GM21786 (cell line): Measurements from ENCODE around the gene LPP.

Experiments used
- ATAC-seq: cut with Tn5 transposase; IDR thresholded peaks from one replicate; pipeline ENCODE4 v1.9.1; 2021; ENCODE audit not compliant: unreplicated experiment

The LPP gene

DNA sequence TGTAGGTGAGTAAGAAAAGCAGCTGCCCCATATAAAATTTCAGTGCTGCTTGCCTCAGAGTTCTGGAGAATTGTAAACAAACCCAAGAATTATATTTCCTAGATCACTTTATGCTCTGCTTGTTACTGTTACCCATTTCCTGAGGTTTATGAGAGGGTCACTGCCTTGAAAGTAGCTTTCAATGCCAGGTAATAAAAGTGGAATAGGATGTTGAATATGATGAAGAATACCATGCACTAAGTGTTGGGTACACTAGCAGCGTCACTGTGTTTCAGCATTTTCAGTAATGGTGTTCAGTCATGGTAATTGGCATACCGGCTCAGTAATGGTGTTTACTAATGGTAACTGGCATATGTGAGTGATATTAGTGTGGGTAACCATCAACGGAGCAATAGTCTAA, 568.0 kb downstream of the LPP start:
- ATAC-seq, result no peak

- ATAC-seq, result no peak
Observed at GRCh38 chr3:188722963-188723362, 569.0 kb downstream of the LPP start.

- no peak for ATAC-seq
Observed at GRCh38 chr3:188727052-188727451, 573.1 kb downstream of the LPP start.

- ATAC-seq, result no peak
Observed at GRCh38 chr3:188728371-188728896, 574.5 kb downstream of the LPP start.

DNA sequence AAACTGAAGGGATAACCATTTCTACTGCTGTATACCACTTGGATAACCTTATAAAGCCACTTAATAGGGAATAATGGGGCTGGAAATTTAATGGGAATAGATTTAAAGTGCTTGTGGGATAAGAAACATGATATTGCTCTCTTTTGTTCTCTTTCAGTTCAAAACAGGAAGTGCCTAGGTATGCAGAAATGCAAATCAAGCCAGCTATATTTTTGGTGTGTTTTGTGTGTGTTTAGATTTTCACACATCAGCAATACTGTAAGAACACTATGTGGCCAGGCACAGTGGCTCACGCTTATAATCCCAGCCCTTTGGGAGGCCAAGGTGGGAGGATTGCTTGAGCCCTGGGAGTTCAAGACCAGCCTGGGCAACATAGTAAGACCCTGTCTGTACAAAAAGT, 575.5 kb downstream of the LPP start:
- no peak for ATAC-seq

- ATAC-seq, result no peak
Observed at GRCh38 chr3:188734395-188734794, 580.4 kb downstream of the LPP start.

DNA sequence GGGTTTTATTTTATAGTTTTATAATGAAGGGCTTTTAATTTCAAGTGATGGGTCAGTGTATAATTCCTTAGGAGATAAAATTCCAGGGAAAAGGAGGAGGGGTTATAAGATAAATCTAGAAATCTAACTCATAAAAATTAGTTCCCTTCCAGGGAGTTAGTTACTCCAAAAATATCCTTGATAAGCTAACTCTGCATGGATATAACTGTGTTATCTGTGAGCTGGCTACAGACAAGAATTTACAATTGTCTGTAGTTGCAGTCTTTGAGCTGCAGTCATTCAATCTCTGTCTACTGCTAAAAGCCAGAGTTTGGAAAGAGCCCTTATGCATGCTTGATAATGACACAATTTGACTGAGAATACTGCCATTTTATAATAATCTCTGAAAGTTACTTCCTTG, 585.6 kb downstream of the LPP start:
- no peak for ATAC-seq

DNA sequence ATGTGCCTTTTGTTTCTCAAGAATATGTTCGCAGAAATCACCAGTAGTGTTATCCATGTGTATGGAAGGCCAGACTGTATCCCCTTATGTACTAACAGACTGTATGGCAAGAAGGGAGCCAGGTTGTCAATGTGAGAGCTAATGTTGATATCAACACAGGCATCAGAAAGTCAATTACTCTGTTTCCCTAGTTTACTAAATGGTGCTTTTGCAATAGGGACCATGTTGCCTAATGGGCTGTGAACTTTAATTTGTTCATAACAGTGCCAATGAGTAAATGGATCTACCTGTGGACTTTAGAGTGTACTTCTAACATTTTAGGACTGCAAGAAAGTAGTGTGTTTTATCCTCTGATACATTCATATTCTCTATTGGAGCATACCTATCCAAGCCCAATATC, 586.1 kb downstream of the LPP start:
- ATAC-seq, result no peak

DNA sequence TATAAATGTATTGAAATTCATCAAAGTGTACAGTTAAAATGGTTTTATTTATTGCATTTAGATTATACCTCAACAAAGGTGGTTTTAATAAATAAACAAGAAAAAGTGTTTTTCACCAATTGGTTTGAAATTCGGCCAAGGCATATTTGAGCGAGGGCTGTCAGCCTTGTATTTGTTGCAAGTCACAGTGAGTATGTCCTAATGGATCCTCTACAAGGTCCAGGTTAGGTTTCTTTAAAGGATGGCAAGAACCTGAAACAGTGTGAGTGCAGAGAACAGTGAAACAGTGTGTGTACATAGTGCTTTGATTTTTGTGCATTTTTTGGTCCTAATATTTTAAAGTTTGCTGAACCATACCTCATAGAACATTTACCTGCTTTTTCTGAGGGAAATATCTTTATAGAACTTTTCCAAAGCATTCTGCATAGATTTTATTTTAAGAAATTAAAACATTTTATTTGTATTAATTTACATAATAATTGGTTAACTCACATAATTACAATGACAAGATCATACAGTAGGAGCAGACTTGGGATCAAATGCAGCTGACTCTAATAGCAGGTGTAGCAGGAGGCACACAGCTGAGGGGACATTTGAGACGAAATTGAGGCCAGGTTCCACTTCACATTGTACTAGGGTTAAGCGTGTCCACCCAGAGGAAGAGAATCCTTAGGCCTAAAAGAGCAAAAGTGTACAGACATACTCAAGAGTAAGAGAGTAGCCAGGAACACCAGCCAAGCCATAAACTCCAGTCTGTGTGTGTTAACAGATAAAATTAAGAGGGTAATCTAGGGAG, 589.0 kb downstream of the LPP start:
- ATAC-seq, result no peak

GRCh38 chr3:188744166-188744565, 590.2 kb downstream of the LPP start:
- no peak for ATAC-seq

- ATAC-seq, result no peak
Observed at GRCh38 chr3:188745031-188745430, 591.1 kb downstream of the LPP start.

DNA sequence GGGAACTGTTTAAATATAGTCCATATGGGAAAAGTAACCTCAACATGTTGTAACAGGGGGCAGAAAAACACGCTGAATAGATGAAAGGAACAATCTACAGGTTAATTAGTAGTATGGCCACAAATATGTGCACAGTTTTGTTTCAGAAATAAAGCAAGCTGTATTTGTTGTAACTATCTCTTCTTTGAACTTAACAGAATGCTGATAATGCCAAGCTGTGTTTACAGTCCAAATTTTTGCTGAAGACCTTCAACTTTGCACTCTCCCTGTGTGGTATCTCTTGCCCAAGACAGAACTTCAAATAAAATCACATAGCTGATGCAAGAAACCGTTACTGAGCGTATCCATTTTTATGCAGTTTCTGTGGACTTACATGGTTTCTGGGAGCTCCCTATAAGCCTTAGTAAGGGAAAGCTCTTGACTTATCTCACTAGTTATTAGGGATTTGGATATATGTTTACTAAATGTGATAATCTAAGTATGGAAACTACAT, 592.4 kb downstream of the LPP start:
- no peak for ATAC-seq

DNA sequence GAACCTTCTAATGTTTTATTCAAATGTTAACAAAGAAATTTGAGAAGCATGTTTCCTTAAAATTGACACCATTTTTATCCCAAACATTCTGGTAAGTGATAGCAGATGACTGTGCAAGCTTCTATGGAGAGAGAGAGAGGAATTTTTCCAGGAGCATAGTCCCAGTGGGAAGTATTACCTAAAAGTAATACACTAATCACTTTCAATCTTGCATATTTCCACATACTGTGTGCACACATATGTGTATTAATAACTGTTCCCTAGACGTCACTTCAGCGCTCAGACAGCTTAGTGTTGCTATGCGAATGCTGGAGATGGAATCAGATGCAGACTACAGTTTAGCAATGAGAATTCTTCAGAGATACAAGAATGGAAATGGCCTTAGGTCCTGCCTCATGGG, 593.5 kb downstream of the LPP start:
- ATAC-seq, result no peak

DNA sequence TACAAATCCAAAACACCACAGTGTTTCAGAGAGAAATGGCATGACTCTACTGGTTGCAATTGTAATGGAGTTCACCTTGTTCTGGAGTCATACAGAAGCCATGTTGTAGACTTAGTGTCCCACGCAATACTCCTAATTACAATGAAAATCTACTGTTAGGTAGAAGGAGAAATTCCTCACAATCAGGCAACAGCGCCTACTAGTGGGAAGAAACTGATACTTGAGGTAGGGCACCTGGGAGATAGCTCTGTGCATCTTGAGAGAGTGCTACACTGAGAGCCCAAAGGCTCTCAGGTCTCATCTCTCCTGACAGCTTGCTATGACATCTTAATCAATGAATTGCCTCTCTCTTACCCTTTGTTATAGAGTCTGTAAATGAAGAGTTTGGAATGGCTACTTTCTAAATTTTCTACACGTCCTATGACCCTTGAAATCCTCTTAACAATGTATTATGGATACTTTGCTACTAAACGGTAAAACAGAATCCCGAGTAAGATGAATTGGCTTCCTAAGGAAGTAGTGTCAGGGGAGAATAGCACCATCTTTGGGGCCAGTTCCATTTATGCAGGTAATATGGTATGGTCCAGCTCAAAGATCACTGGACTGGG, 595.2 kb downstream of the LPP start:
- ATAC-seq, result no peak

DNA sequence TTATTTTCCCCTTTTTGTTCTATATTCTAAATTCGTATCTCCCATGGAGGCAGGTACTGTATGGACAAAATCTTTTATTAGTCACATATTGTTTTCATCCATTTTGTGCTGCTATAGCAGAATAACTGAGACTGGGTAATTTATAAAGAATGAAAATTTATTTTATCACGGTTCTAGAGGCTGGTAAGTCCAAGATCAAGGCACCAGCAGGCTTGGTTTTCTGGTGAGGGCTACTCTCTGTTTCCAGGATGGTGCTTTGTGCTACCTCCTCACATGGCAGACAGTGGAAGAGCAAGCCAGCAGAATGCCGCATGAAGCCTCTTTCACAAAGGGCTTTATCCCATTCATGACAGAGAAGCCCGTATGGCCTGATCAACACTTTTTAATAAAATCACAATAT, 595.9 kb downstream of the LPP start:
- no peak for ATAC-seq

- ATAC-seq, result no peak
Observed at GRCh38 chr3:188750617-188751016, 596.7 kb downstream of the LPP start.

- ATAC-seq, result peak; percentile 28
Observed at GRCh38 chr3:188752850-188753249, 598.9 kb downstream of the LPP start.

GRCh38 chr3:188754267-188754666, 600.3 kb downstream of the LPP start:
- no peak for ATAC-seq

DNA sequence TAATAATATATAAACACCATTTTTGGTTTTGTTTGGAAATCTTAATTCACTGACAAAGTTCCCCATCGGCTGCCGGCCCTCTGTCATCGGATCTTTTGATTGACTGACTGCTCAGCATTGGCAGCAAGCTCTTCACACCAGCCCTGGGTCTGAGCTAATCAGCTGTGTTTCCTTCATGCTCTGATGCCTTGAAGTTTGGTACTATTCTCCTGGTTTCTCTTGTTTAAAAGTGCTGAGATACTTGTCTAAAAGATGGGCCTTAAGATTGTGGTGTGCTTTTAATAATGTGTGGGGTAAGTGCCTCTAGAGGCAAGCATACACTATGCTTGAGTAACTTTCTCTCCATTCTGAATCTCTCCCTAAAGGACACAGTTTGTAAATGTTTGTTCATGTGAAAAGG, 602.3 kb downstream of the LPP start:
- no peak for ATAC-seq

GRCh38 chr3:188759336-188760005, 605.5 kb downstream of the LPP start:
- no peak for ATAC-seq

- ATAC-seq, result no peak
Observed at GRCh38 chr3:188760408-188760807, 606.5 kb downstream of the LPP start.

DNA sequence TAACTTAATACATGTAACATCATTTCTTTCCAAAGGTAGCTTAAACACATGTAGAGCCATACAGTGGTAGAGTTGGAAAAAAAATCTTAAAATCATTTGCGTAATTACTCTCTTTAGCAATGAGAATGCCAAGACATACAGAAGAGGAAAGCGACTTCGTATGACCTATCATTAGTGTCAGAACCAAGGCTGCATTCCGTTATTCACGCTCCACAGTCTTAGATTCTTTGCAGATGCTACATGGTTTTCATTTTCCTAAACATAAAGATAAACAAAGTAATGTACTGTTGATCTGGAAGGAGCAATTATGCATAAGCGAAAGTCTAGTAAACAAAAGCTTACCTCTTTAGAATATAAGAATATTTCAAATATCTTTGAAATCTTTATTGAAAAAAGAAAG, 607.5 kb downstream of the LPP start:
- no peak for ATAC-seq
